Kidney capillary endothelial cell (primary cell): ENCODE data around the gene HNRNPR.
"Not testable (repeated sequence)": the region's sequence is repeated elsewhere in the genome, so short reads cannot be mapped to it uniquely, and the experiment has no call there.

Source experiments
- DNase-seq: peaks from one replicate; pipeline ENCODE4 v3.0.0-alpha.2; 2018; ENCODE audit warnings: low spot score

The HNRNPR gene

DNA sequence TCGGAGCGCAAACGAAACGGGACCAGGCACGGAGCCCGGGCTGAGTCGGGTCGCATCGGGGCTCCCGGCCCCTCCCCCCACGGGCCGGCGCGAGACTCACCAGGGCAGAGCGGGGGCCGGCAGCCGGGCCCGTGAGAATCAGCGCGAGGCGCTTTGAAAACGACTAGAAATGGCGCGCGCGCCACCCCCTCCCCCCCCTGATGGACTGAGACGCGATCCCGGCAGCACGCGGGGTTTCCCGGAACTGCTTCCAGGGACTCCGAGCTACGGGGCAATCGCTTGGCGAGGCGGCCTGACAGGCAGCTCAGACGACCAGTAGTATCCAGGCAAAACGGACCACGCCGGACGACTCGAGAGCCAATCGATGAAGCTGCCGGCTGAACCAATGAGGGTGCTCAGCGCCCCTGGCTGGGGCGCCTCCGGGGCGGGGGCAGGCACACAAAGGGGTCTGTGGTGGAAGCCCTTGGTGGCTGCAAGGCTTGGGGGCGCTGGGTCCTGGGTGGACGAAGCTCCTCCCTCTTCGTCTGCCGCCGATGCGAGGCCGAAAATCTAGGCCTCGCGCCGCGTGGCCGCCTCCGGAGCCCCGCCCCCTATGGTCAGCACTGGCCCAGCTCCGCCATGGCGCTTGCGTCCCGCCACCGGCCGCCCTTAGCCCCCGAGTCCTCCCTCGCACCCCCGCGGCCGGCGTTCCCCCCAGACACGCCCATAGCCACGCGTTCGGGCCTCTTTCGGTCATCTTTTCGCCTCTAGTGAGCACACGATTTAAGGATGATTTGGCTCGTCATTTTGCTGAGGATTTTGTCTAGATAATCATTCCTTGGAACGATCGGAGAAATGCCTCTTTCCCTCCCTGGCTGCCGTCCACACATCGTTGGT lies at the start of gene HNRNPR:
TSS of gene HNRNPR (minus strand) at position 174 of the 876 bp plus-strand sequence. CDS start 3,276 bp downstream, outside the sequence.
- peak; percentile 99 for DNase-seq

DNA sequence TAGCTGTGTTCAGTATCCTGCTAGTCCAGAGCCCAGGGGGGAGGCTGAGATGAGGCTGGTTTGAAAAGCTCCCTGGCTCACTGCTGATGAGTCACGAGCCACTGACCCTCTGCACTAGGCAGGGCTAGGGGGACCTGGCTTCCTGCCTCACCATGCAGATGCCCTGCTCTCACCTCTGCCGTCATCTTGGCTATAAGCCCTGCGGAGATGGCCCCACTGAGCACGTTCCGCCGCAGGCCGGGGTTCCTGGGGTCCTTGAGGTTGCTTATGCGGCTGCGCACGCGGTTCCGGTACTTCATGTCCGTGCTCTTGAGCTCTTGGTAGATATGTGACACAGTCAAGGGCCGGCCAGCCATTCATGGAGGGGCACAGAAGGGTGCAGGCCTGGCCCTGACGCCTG lies 49.6 kb upstream of the HNRNPR start:
- no peak for DNase-seq

DNA sequence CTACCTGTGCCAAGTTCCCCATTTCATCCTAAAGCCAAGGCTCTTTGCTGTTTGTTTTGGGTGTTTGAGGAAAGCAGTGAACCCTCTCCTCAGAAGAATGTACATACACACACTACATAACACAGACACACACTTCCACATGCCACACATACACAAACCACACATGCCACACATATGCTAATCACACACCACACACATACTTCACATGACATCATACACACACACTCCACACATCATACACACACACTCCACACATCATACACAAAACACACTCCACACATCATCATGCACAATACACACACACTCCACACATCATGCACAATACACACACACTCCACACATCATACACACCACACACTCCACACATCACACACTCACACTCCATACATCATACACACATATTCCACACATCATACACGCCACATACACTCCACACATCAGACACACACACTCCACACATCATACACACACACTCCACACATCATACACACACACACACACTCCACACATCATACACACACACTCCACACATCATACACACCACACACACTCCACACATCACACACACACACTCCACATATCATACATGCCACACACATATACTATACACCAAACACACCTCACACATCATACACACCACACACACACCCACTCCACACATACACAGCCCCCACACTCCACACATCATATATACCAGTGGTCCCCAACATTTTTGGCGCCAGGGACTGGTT lies 48.2 kb upstream of the HNRNPR start:
- no peak for DNase-seq

- no peak for DNase-seq
Measured at GRCh38 chr1:23389837-23390321, 45.8 kb upstream of the HNRNPR start.

DNA sequence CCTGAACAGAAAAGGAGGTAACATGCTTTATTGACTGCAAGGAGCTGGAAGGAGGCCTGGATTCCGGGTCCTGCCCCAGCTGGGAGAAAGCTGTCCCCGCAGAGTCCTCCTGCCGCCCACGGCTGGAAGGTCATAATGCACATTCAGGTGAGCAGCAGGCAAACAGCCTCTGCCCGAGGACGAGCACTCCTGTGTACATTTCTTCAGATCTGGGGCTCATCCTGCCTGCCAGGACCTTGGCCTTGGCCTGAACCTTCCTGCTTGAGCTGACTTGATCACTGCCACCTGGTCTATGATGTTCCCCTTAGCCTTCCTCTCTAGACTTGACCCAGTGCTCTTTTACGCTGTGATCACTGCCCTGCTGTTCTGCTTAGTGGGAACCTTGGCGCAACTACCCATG lies 43.4 kb upstream of the HNRNPR start:
- no peak for DNase-seq

GRCh38 chr1:23385119-23385621 lies 41.1 kb upstream of the HNRNPR start:
- no peak for DNase-seq

DNA sequence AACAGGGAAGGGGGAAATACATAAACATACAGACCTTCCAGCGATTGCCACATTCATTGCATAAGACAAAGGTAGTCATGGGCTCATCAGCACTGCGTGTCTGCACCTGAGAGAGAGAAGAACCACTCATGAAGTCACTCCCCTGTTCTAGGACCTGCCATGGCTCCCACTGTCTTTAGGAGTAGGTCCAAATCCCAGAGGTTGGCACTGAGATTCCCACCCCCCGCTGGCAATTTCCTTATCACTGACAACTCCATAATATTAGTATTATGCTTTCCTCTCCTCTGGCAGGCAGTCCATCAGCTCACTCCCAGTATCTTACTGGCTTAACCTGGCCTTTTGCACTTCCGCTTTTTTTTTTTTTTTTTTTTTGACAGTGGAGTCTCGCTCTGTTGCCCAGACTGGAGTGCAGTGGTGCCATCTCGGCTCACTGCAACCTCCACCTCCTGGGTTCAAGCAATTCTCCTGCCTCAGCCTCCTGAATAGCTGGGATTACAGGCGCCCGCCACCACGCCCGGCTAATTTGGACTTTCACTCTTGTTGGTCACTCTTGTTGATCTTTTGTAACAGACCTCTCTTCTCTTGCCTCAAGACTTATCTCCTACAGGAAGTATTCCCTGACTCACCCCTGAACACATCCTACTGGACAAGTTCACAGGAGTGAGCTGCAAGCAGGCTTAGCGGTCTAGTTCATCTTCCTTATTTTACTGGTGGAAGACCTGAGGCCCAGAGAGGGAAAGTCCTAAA lies 40.4 kb upstream of the HNRNPR start:
- DNase-seq: peak; percentile 68

- no peak for DNase-seq
Measured at GRCh38 chr1:23383577-23384311, 39.7 kb upstream of the HNRNPR start.

DNA sequence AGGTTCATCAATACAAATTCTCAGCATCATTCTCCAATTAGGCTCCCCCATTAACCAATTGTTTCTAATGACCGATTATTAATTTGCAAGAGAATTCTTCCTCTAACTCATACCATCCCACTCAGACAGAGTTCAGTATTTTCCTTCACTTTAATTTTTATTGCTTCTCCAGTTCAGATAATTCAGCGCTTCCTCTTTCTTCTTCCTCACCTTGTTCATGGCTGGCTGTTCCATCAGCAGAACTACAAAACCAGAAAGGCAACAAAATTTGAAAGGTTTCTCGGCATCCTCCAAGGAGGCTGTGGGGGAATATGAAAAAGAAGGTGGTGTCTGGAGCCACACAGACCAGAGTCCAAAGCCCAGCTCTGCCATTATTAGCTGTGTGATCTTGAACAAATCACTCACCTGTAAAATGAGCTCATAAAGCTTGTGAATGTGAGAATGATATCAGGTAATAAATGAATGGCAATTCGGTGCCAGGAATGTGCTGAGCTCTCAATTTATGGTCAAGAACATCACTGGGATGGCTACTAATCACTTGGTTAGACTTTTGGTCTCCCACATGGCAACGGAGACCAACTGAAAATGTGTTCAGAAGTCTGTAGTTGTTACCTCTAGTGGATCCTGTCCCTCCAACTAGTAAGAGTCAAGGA lies 37.3 kb upstream of the HNRNPR start:
- no peak for DNase-seq

- DNase-seq: no peak
Measured at GRCh38 chr1:23380719-23381118, 36.6 kb upstream of the HNRNPR start.

DNA sequence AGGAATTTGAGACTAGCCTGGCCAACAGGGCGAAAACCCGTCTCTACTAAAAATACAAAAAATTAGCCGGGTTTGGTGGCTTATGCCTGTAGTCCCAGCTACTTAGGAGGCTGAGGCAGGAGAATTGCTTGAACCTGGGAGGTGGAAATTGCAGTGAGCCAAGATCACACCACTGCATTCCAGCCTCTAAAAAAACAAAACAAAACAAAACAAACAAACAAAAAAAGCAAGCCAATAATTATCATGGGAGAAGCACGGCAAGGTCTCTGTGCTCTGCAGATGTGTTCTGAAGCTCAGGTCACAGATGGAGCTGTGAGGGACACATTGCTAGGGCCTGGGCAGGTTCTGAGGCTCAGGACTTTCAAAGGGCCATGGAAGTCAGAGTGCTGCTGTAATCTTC lies 36.2 kb upstream of the HNRNPR start:
- DNase-seq: not testable (repeated sequence)

DNA sequence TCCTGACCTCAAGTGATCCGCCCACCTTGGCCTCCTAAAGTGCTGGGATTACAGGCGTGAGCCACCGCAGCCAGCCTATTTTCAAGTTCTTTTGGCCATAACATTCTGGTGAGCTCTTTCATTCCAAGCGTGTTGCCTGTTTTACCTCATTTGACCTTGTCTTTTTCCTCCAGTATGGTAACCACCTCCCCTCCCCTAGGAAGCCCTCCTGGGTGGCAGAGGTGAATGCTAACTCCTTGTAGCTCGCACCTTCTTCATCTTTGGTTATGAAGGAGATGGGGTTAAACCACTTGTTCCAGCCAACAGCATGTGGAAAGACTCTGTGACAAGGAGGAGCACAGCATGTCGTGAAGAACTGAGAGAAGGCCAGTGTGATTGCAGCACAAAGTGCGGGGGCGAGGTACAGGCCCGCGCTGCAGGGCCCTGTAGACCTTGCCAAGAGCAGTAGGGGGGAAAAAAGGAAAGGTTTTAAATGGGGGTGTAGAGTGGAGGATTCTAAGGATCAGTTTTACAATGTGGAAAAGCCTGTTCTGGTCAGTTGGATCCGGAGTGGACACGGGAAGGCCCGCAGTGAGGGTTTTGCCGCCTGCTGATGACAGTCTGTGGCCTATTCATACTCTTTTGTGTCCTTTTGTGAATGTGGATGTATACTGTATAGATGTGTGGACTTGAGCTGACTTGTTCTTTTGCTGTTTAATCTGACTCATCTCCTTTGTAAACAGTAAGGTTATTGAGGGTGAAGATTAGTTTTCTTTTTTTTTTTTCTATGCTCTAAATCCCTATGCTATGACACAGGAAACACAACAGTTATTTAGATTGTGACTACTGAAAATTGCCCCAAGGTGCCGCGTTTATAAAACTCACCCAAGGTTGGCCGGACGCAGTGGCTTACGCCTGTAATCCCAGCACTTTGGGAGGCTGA lies 33.1 kb upstream of the HNRNPR start:
- peak; percentile 71 for DNase-seq

- not testable (repeated sequence) for DNase-seq
Measured at GRCh38 chr1:23374079-23374735, 30.1 kb upstream of the HNRNPR start.

- no peak for DNase-seq
Measured at GRCh38 chr1:23371987-23372880, 28.1 kb upstream of the HNRNPR start.

DNA sequence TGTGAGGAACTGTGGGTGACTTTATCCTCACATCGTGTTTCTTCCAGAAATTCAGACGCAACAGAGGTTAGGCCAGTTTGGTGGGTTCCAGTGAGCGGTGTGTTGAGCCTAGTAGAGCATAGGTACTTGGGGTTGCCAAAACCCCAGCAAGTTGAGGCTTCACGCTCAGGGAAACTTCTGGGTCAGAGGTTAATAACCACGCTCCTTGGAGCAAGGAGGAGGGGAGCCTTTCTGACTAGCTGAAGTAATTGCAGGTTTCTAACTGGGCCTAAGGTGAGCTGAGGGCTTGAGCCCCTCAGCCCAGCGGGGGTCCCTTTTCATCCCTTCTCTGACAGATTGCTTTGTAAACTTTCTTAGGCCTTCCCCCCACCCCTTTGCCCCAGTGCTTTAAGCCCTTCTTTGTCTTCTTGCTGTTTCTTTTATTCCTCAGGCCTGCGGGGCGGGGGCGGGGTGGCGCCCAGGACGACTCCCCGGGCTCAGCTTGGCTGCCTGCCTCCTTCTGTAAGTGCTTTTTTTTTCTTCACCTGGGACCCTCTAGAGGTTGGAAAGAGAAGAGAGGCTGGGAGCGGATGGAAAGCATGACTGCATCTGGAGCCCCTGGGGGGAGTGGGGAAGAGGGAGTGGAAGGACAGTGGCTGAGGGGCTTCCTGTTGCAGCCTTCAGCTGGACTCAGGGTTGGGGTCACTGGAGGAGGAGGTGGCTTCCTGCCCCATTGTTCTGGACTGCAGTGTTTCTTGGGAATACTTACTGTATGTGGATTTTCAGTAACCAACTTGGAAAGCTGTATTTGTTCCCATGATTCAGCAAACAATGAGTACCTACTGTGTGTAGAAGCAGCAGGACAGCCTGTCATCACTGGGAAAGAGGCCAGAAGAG lies 26.9 kb upstream of the HNRNPR start:
- peak; percentile 55 for DNase-seq

GRCh38 chr1:23370330-23370708 lies 26.2 kb upstream of the HNRNPR start:
- DNase-seq: no peak

GRCh38 chr1:23369335-23370013 lies 25.4 kb upstream of the HNRNPR start, which contains the start of gene ZNF436:
ZNF436 (minus strand) TSS chr1:23369836; CDS start chr1:23368005, 1,831 bp downstream.
- peak; percentile 67 for DNase-seq
